IPS-11a (cell line): ENCODE results near the gene CCDC146.
"Not testable (repeated sequence)": the region's sequence is repeated elsewhere in the genome, so short reads cannot be mapped to it uniquely, and the experiment has no call there.

Source experiments
- H3K4me3 ChIP-seq: one replicate; pipeline ENCODE4 v1.5.1; 2013; ENCODE audit warnings: low read depth, low read length, control low read depth

Gene CCDC146

GRCh38 chr7:77244222-77244934 lies 122.0 kb downstream of the CCDC146 start:
- H3K4me3 ChIP-seq, result no peak overlapping the region

GRCh38 chr7:77245015-77245755 lies 122.8 kb downstream of the CCDC146 start:
- no peak overlapping the region for H3K4me3 ChIP-seq

DNA sequence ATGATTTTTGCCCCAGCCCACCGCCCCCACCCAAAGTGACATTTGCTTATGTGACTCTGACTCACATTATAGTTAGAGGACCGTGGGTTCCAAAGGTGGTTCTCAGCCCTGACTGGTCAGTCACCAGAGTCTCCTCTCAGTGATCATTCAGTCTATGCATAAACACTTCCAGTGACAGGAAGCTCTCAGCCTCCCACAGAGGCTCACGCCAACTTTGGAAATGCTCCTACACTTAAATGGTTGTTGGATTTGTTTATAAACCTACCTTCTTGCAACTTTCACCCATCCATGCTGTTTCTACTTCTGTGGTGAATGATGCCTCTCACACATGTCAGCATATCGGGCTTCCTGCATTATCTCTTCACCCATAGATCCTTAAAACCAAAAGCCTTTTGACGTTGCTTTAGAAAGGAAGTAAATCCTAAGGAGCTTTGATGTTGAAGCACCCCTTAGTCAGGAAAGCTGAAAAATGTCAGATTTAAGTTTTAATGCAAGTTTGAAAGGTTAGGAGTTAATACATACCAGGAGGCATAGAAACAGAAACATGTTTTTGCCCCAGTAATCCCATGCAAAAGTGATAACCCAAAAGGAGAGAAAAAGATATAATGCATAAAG lies 123.7 kb downstream of the CCDC146 start:
- no peak overlapping the region for H3K4me3 ChIP-seq

GRCh38 chr7:77247206-77247850 lies 124.9 kb downstream of the CCDC146 start:
- H3K4me3 ChIP-seq, result no peak overlapping the region

GRCh38 chr7:77248154-77248553 lies 125.7 kb downstream of the CCDC146 start:
- H3K4me3 ChIP-seq, result no peak overlapping the region

GRCh38 chr7:77252506-77252905 lies 130.1 kb downstream of the CCDC146 start:
- H3K4me3 ChIP-seq, result no peak overlapping the region

DNA sequence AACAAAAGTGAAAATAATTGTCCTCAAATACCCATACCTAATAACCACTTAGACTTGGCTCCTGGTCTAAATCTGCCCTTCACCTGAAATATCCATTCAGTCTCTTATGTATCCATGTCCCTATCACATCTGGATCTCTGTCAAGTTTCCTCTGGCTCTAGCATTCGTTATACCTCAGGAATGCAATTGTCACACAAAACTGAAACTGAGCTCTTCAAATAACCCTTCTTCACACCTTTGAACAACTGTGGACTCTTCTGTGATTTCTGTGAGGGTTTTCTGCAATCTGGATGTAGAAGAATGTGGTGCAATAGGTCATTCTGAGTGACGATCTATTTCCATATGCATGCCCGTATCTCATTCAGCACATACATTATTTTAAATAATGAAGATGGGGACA lies 130.7 kb downstream of the CCDC146 start:
- no peak overlapping the region for H3K4me3 ChIP-seq

DNA sequence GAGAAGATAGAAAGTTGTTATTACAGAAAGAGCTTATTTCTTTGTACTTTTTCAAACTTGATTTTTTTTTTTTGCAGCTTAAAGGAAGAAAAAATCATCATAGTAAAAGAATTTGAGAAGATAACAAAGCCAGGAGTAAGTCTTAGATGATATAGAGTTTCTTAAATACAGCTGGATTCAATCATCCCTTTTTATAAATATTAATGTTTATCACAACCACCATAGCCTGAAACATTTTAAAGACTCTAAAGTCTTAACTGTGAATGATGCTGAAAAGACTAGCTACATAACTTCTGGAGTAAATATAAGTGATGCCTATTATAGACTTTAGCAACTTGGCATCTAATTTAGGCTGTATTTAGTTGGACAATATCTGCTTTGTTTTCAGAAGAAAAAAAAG lies 132.0 kb downstream of the CCDC146 start:
- H3K4me3 ChIP-seq, result no peak overlapping the region

DNA sequence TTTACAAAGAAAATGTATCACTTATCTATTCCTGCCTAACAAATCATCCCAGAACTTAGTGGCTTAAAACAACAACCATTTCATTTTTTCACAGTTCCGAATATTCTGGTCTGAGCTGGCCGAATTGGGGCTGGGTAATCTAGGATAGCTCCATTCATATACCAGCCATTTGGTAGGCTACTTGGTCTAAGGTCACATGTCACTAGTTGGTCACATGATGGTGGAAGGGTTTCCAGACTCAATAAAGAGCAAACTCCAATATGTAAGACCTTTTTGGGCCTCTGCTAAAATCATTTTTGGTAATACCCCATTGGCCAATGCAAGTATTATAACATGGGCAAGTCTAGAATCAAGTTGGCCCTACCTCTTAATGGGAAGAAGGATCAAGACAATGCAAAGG lies 132.5 kb downstream of the CCDC146 start:
- no peak overlapping the region for H3K4me3 ChIP-seq

DNA sequence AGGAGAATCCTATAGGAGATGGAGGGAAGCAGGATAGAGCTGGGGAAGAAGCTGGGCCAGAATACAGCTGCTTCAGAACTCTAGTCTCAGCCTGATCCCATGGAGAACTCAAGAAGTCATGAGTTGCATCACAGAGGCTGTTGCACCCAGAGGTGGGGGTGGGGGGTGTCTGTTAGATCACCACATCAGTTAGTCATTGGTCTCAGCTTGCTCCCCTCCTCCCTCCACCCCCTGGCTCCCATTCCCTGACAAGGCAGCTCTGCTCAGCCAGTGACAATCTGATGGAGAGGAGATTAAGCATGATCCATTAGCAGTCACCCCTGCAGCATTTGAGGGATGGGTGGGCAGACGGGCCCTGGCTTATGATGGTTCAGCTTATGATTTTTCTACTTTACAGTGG lies 135.6 kb downstream of the CCDC146 start:
- no peak overlapping the region for H3K4me3 ChIP-seq

DNA sequence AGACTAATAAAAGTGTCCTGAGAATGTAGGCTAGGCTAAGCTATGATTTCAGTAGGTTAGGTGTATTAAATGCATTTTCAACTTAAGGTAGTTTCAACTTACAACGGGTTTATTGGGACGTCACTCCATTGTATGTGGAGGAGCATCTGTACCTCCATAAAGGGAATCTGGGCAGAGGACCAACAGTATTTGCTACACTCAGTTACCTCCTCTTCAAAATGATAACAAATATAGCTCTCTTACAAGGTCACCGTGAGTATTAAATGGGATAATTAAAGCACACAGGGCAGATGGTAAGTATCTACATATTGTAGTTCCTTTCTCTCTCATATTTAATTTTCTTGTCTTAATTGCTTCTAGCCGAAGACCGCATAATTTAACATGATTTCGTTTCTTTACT lies 136.2 kb downstream of the CCDC146 start:
- no peak overlapping the region for H3K4me3 ChIP-seq

GRCh38 chr7:77262316-77262715 lies 139.9 kb downstream of the CCDC146 start:
- no peak overlapping the region for H3K4me3 ChIP-seq

DNA sequence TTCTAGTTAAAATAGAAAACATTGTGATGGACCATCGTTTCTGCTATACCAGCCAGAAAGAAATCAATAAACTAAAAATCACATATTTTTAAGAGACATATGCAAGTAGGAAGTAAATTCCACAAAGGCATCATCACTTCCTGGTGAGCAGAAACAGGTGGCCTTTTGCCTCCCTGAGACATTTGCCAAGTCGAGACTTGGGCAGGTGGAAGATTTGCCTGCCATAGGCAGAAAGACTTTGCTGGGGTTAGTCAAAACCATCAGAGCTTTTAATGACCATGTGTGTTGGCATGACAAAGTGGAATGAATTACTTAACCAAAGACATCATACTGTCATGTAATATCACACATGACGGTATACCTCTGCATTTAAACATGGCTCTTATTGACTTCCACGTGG lies 143.3 kb downstream of the CCDC146 start:
- H3K4me3 ChIP-seq, result no peak overlapping the region

DNA sequence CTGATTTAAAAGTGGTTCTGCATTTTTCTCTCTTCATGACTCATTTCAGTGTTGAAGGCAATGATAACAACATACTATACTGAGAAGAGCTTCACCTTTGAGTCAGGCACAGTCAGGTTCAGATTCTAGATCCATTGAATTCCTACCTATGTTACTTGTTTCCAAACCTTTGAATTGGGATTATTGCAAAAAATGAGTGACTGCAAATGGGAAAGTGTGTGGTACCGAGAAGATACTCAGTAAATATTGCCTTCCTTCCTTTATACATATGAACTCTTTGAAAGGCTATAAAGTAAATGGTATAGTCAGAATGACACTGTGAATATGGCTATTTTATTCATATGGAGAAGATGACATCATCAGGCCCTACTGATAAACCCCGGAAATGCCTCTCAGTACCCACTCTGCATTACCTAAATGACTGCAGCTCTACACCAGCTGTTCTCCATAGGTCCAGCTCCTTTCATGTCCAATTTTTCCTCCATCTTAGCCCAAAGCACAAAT lies 143.9 kb downstream of the CCDC146 start:
- H3K4me3 ChIP-seq, result no peak overlapping the region

- H3K4me3 ChIP-seq, result no peak overlapping the region
Measured at GRCh38 chr7:77269360-77270093, 147.1 kb downstream of the CCDC146 start.

DNA sequence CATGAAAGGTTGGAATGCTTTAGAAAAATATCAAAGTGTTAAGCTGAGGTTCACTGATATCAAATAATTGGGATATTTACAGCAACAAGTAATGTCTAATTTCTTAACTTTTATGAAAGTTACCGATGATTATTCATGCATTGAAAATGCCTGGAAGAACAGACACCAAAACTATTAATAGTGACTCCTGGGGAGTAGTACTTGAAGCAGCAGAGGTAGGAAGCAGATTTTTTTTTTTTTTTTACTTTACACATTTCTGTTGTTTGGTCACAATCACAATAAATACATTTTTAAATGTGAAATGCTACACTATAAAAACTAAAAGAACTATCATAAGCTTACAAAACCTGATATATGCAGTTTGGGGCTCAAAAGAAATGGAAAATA lies 147.7 kb downstream of the CCDC146 start:
- no peak overlapping the region for H3K4me3 ChIP-seq

DNA sequence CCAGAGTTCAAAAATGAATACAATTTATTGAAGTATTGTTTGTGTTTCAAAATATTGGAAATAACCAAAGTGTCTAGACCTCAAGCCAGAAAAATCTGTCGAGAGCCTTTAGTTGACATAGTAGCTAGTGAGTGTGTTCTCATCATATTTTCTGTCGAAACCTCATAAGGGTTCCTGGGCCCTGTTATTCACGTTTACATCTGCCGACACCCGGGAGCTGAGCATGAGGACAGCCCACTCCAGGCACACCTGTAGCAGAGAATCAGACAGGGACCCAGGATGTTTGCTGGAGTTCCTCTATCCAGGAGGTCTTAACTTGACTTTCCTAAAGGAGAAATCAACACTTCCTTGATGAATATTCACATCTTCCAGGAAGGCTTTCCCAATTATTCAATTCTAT lies 149.4 kb downstream of the CCDC146 start:
- H3K4me3 ChIP-seq, result no peak overlapping the region

- not testable (repeated sequence) for H3K4me3 ChIP-seq
Measured at GRCh38 chr7:77275663-77276062, 153.2 kb downstream of the CCDC146 start.

- H3K4me3 ChIP-seq, result no peak overlapping the region
Measured at GRCh38 chr7:77276120-77276519, 153.7 kb downstream of the CCDC146 start.

- no peak overlapping the region for H3K4me3 ChIP-seq
Measured at GRCh38 chr7:77281780-77282478, 159.5 kb downstream of the CCDC146 start.
